ENCODE measurements around the gene TAF1A.

The TAF1A gene

GRCh38 chr1:222539951-222540597 is 49.7 kb downstream of the TAF1A start:
- no peaks in the 10 kb centered on the region for H3K27me3 ChIP-seq (ENCODE audit: control insufficient read depth, insufficient read depth, low read length)
- H3K27ac ChIP-seq (ENCODE audit: low read depth, low read length): no peak overlapping the region
- H3K9me3 ChIP-seq (ENCODE audit: control insufficient read depth, insufficient read depth, low read depth, low read length): no peaks in the 10 kb centered on the region
- H3K4me1 ChIP-seq (ENCODE audit: control insufficient read depth, insufficient read depth, low read length): peaks cover 2% of the 10 kb centered on the region; the same call in 1 of the 2 replicates
- no peaks in the 10 kb centered on the region for H3K36me3 ChIP-seq (ENCODE audit: control insufficient read depth, insufficient read depth, low read length)
- H3K4me3 ChIP-seq (ENCODE audit: low read depth, low read length): no peak overlapping the region
- H3K9ac ChIP-seq (ENCODE audit: low read length): no peak overlapping the region

GRCh38 chr1:222535455-222535854 is 54.3 kb downstream of the TAF1A start:
- no peaks in the 10 kb centered on the region for H3K4me1 ChIP-seq (ENCODE audit: control insufficient read depth, insufficient read depth, low read length)

GRCh38 chr1:222530852-222531251 is 58.9 kb downstream of the TAF1A start:
- Histone ChIP-seq H3K9me3 (ENCODE audit: control insufficient read depth, insufficient read depth, low read depth, low read length) (no peaks in the 10 kb centered on the region), H3K27me3 (ENCODE audit: control insufficient read depth, insufficient read depth, low read length) (no peaks in the 10 kb centered on the region), H3K4me1 (ENCODE audit: control insufficient read depth, insufficient read depth, low read length) (no peaks in the 10 kb centered on the region), H3K4me3 (ENCODE audit: low read depth, low read length) (no peak overlapping the region), H3K27ac (ENCODE audit: low read depth, low read length) (no peak overlapping the region), H3K36me3 (ENCODE audit: control insufficient read depth, insufficient read depth, low read length) (no peaks in the 10 kb centered on the region), H3K9ac (ENCODE audit: low read length) (no peak overlapping the region)

More at GRCh38 chr1:222535455-222535854, 54.3 kb downstream of the TAF1A start:
- Histone ChIP-seq H3K9ac (ENCODE audit: low read length) (no peak overlapping the region), H3K27ac (ENCODE audit: low read depth, low read length) (no peak overlapping the region), H3K36me3 (ENCODE audit: control insufficient read depth, insufficient read depth, low read length) (no peaks in the 10 kb centered on the region), H3K9me3 (ENCODE audit: control insufficient read depth, insufficient read depth, low read depth, low read length) (no peaks in the 10 kb centered on the region), H3K27me3 (ENCODE audit: control insufficient read depth, insufficient read depth, low read length) (no peaks in the 10 kb centered on the region), H3K4me3 (ENCODE audit: low read depth, low read length) (no peak overlapping the region)

GRCh38 chr1:222529916-222530315 is 59.8 kb downstream of the TAF1A start:
- Histone ChIP-seq H3K27me3 (ENCODE audit: control insufficient read depth, insufficient read depth, low read length) (no peaks in the 10 kb centered on the region), H3K4me1 (ENCODE audit: control insufficient read depth, insufficient read depth, low read length) (no peaks in the 10 kb centered on the region), H3K4me3 (ENCODE audit: low read depth, low read length) (no peak overlapping the region), H3K36me3 (ENCODE audit: control insufficient read depth, insufficient read depth, low read length) (no peaks in the 10 kb centered on the region), H3K9me3 (ENCODE audit: control insufficient read depth, insufficient read depth, low read depth, low read length) (no peaks in the 10 kb centered on the region), H3K27ac (ENCODE audit: low read depth, low read length) (no peak overlapping the region), H3K9ac (ENCODE audit: low read length) (no peak overlapping the region)

GRCh38 chr1:222529181-222529580 is 60.6 kb downstream of the TAF1A start:
- no peak overlapping the region for H3K9ac ChIP-seq (ENCODE audit: low read length)
- no peak overlapping the region for H3K4me3 ChIP-seq (ENCODE audit: low read depth, low read length)
- H3K27ac ChIP-seq (ENCODE audit: low read depth, low read length): no peak overlapping the region
- no peaks in the 10 kb centered on the region for H3K4me1 ChIP-seq (ENCODE audit: control insufficient read depth, insufficient read depth, low read length)
- no peaks in the 10 kb centered on the region for H3K36me3 ChIP-seq (ENCODE audit: control insufficient read depth, insufficient read depth, low read length)
- H3K27me3 ChIP-seq (ENCODE audit: control insufficient read depth, insufficient read depth, low read length): no peaks in the 10 kb centered on the region
- H3K9me3 ChIP-seq (ENCODE audit: control insufficient read depth, insufficient read depth, low read depth, low read length): no peaks in the 10 kb centered on the region

- no peaks in the 10 kb centered on the region for H3K9me3 ChIP-seq (ENCODE audit: control insufficient read depth, insufficient read depth, low read depth, low read length)
- no peaks in the 10 kb centered on the region for H3K27me3 ChIP-seq (ENCODE audit: control insufficient read depth, insufficient read depth, low read length)
- H3K4me1 ChIP-seq (ENCODE audit: control insufficient read depth, insufficient read depth, low read length): no peaks in the 10 kb centered on the region
- H3K4me3 ChIP-seq (ENCODE audit: low read depth, low read length): no peak overlapping the region
- no peak overlapping the region for H3K9ac ChIP-seq (ENCODE audit: low read length)
- no peak overlapping the region for H3K27ac ChIP-seq (ENCODE audit: low read depth, low read length)
- H3K36me3 ChIP-seq (ENCODE audit: control insufficient read depth, insufficient read depth, low read length): no peaks in the 10 kb centered on the region
Measured at GRCh38 chr1:222525951-222526350, 63.8 kb downstream of the TAF1A start.

GRCh38 chr1:222523852-222524251 is 65.9 kb downstream of the TAF1A start:
- no peaks in the 10 kb centered on the region for H3K9me3 ChIP-seq (ENCODE audit: control insufficient read depth, insufficient read depth, low read depth, low read length)
- H3K27ac ChIP-seq (ENCODE audit: low read depth, low read length): no peak overlapping the region
- no peak overlapping the region for H3K4me3 ChIP-seq (ENCODE audit: low read depth, low read length)
- H3K27me3 ChIP-seq (ENCODE audit: control insufficient read depth, insufficient read depth, low read length): no peaks in the 10 kb centered on the region
- H3K36me3 ChIP-seq (ENCODE audit: control insufficient read depth, insufficient read depth, low read length): no peaks in the 10 kb centered on the region
- no peaks in the 10 kb centered on the region for H3K4me1 ChIP-seq (ENCODE audit: control insufficient read depth, insufficient read depth, low read length)
- no peak overlapping the region for H3K9ac ChIP-seq (ENCODE audit: low read length)

GRCh38 chr1:222522105-222522915 is 67.4 kb downstream of the TAF1A start:
- no peaks in the 10 kb centered on the region for H3K36me3 ChIP-seq (ENCODE audit: control insufficient read depth, insufficient read depth, low read length)
- no peak overlapping the region for H3K9ac ChIP-seq (ENCODE audit: low read length)
- no peaks in the 10 kb centered on the region for H3K9me3 ChIP-seq (ENCODE audit: control insufficient read depth, insufficient read depth, low read depth, low read length)
- H3K27me3 ChIP-seq (ENCODE audit: control insufficient read depth, insufficient read depth, low read length): no peaks in the 10 kb centered on the region
- no peaks in the 10 kb centered on the region for H3K4me1 ChIP-seq (ENCODE audit: control insufficient read depth, insufficient read depth, low read length)
- H3K4me3 ChIP-seq (ENCODE audit: low read depth, low read length): no peak overlapping the region
- no peak overlapping the region for H3K27ac ChIP-seq (ENCODE audit: low read depth, low read length)

- Histone ChIP-seq H3K36me3 (ENCODE audit: control insufficient read depth, insufficient read depth, low read length) (no peaks in the 10 kb centered on the region), H3K4me3 (ENCODE audit: low read depth, low read length) (no peak overlapping the region), H3K9me3 (ENCODE audit: control insufficient read depth, insufficient read depth, low read depth, low read length) (no peaks in the 10 kb centered on the region), H3K4me1 (ENCODE audit: control insufficient read depth, insufficient read depth, low read length) (no peaks in the 10 kb centered on the region), H3K9ac (ENCODE audit: low read length) (no peak overlapping the region), H3K27me3 (ENCODE audit: control insufficient read depth, insufficient read depth, low read length) (no peaks in the 10 kb centered on the region), H3K27ac (ENCODE audit: low read depth, low read length) (no peak overlapping the region)
Measured at GRCh38 chr1:222521299-222522104, 68.2 kb downstream of the TAF1A start.
